Rectal smooth muscle tissue (tissue), 1 donor: ENCODE data around the gene ZSWIM4.
"Not testable (repeated sequence)": the region's sequence is repeated elsewhere in the genome, so short reads cannot be mapped to it uniquely, and the experiment has no call there.

Experiments
- H3K27ac ChIP-seq: one replicate; pipeline ENCODE4 v1.7.0; 2013; ENCODE audit warnings: low read depth, low read length, inconsistent platforms
- H3K27me3 ChIP-seq: one replicate; pipeline ENCODE4 v1.7.0; 2013; ENCODE audit warnings: low read length; ENCODE audit not compliant: control insufficient read depth, insufficient read depth
- H3K36me3 ChIP-seq: one replicate; pipeline ENCODE4 v1.7.0; 2013; ENCODE audit warnings: low read length; ENCODE audit not compliant: control insufficient read depth, insufficient read depth
- H3K4me1 ChIP-seq: one replicate; pipeline ENCODE4 v1.7.0; 2013; ENCODE audit warnings: low read length; ENCODE audit not compliant: control insufficient read depth, insufficient read depth
- H3K4me3 ChIP-seq: one replicate; pipeline ENCODE4 v1.7.0; 2013; ENCODE audit warnings: low read length
- H3K9ac ChIP-seq: one replicate; pipeline ENCODE4 v1.7.0; 2013; ENCODE audit warnings: low read length

The ZSWIM4 gene

GRCh38 chr19:13782537-13782936 lies 12.7 kb upstream of the ZSWIM4 start:
- Histone ChIP-seq H3K9ac (no peak overlapping the region), H3K4me3 (no peak overlapping the region), H3K4me1 (no peaks in the 10 kb centered on the region), H3K36me3 (peaks cover 15% of the 10 kb centered on the region), H3K27ac (no peak overlapping the region), H3K27me3 (no peaks in the 10 kb centered on the region)

GRCh38 chr19:13783565-13784500 lies 11.4 kb upstream of the ZSWIM4 start:
- H3K4me3 ChIP-seq: no peak overlapping the region
- no peaks in the 10 kb centered on the region for H3K27me3 ChIP-seq
- no peak overlapping the region for H3K9ac ChIP-seq
- peaks cover 6% of the 10 kb centered on the region for H3K36me3 ChIP-seq
- no peaks in the 10 kb centered on the region for H3K4me1 ChIP-seq
- no peak overlapping the region for H3K27ac ChIP-seq

- Histone ChIP-seq H3K27ac (no peak overlapping the region), H3K9ac (no peak overlapping the region), H3K4me1 (no peaks in the 10 kb centered on the region), H3K4me3 (no peak overlapping the region), H3K27me3 (no peaks in the 10 kb centered on the region), H3K36me3 (no peaks in the 10 kb centered on the region)
These were observed 10.4 kb upstream of the ZSWIM4 start for GRCh38 chr19:13784731-13785452.

GRCh38 chr19:13788991-13789390 lies 6.3 kb upstream of the ZSWIM4 start:
- Histone ChIP-seq H3K4me1 (no peaks in the 10 kb centered on the region), H3K9ac (no peak overlapping the region), H3K36me3 (no peaks in the 10 kb centered on the region), H3K4me3 (no peak overlapping the region), H3K27ac (no peak overlapping the region), H3K27me3 (no peaks in the 10 kb centered on the region)

- Histone ChIP-seq H3K4me3 (no peak overlapping the region), H3K27me3 (no peaks in the 10 kb centered on the region), H3K27ac (no peak overlapping the region), H3K9ac (no peak overlapping the region), H3K4me1 (peaks cover 3% of the 10 kb centered on the region), H3K36me3 (no peaks in the 10 kb centered on the region)
These were observed 4.9 kb upstream of the ZSWIM4 start for GRCh38 chr19:13790354-13790753.

GRCh38 chr19:13793317-13793716 lies 1.9 kb upstream of the ZSWIM4 start:
- not testable (repeated sequence) for H3K27me3 ChIP-seq, H3K9ac ChIP-seq, H3K4me3 ChIP-seq, H3K27ac ChIP-seq, H3K36me3 ChIP-seq
- peaks cover 14% of the 10 kb centered on the region for H3K4me1 ChIP-seq

GRCh38 chr19:13794398-13794756 lies 866 bp upstream of the ZSWIM4 start:
- Histone ChIP-seq H3K27me3 (no peaks in the 10 kb centered on the region), H3K36me3 (no peaks in the 10 kb centered on the region), H3K4me1 (peaks cover 14% of the 10 kb centered on the region), H3K27ac (peak overlapping the region; percentile 79), H3K9ac (peak overlapping the region; percentile 19), H3K4me3 (peak overlapping the region; percentile 85)

- H3K4me1 ChIP-seq: peaks cover 14% of the 10 kb centered on the region
- H3K36me3 ChIP-seq: no peaks in the 10 kb centered on the region
- peak overlapping the region; percentile 83 for H3K27ac ChIP-seq
- no peak overlapping the region for H3K9ac ChIP-seq
- no peaks in the 10 kb centered on the region for H3K27me3 ChIP-seq
- peak overlapping the region; percentile 72 for H3K4me3 ChIP-seq
These were observed 505 bp downstream of the ZSWIM4 start for GRCh38 chr19:13795595-13796300.

- peak overlapping the region; percentile 34 for H3K27ac ChIP-seq
- no peaks in the 10 kb centered on the region for H3K36me3 ChIP-seq
- H3K9ac ChIP-seq: no peak overlapping the region
- H3K4me3 ChIP-seq: peak overlapping the region; percentile 72
- no peaks in the 10 kb centered on the region for H3K27me3 ChIP-seq
- peaks cover 14% of the 10 kb centered on the region for H3K4me1 ChIP-seq
These were observed 1.2 kb downstream of the ZSWIM4 start for GRCh38 chr19:13796301-13797057.

- Histone ChIP-seq H3K36me3 (no peaks in the 10 kb centered on the region), H3K4me3 (no peak overlapping the region), H3K4me1 (peaks cover 14% of the 10 kb centered on the region), H3K27me3 (no peaks in the 10 kb centered on the region), H3K9ac (no peak overlapping the region), H3K27ac (peak overlapping the region; percentile 34)
These were observed 1.8 kb downstream of the ZSWIM4 start for GRCh38 chr19:13797058-13797440.

GRCh38 chr19:13797870-13798269 lies 2.6 kb downstream of the ZSWIM4 start:
- no peak overlapping the region for H3K27ac ChIP-seq
- peaks cover 14% of the 10 kb centered on the region for H3K4me1 ChIP-seq
- no peak overlapping the region for H3K4me3 ChIP-seq

GRCh38 chr19:13799669-13800068 lies 4.4 kb downstream of the ZSWIM4 start:
- H3K27me3 ChIP-seq: no peaks in the 10 kb centered on the region
- no peak overlapping the region for H3K9ac ChIP-seq
- H3K4me1 ChIP-seq: peaks cover 13% of the 10 kb centered on the region
- no peak overlapping the region for H3K27ac ChIP-seq
- H3K4me3 ChIP-seq: no peak overlapping the region
- no peaks in the 10 kb centered on the region for H3K36me3 ChIP-seq

More at GRCh38 chr19:13797870-13798269, 2.6 kb downstream of the ZSWIM4 start:
- no peaks in the 10 kb centered on the region for H3K36me3 ChIP-seq
- no peaks in the 10 kb centered on the region for H3K27me3 ChIP-seq
- no peak overlapping the region for H3K9ac ChIP-seq
